ENCODE measurements around the gene XRCC1. TPM values are rescaled to one million over a fixed set of nuclear protein-coding genes. Genes with fewer than 3 reads are reported as not detected.

The XRCC1 gene
- total RNA-seq, 4 donors from 2014 or later: 18.6 to 30.6 (median 25.7) TPM

- Histone ChIP-seq H3K27me3 (no peaks in the 10 kb centered on the region), H3K36me3 (peaks cover 0 to 58% (median 6%) of the 10 kb centered on the region in 3 donors), H3K9me3 (no peaks in the 10 kb centered on the region), H3K4me1 (peaks cover 0 to 57% (median 30%) of the 10 kb centered on the region in 4 donors), H3K27ac (peak overlapping the region; percentile 91 to 98 (median 98)), H3K4me3 (peak overlapping the region; percentile 58 to 76 (median 72))
- 19 to 20% methylated on average over 7 of the region's 7 CpGs for WGBS, 2 donors
- TF ChIP-seq CTCF (IDR thresholded peaks at IDR 0.05): no peak
- no peak for TF ChIP-seq EP300 (IDR thresholded peaks at IDR 0.05)
- TF ChIP-seq POLR2A (IDR thresholded peaks at IDR 0.05): no peak
- no peak for DNase-seq (ENCODE audit: low spot score in 2 of 2)
Observed at GRCh38 chr19:43596842-43597461, 21.6 kb upstream of the XRCC1 start.

- H3K4me1 ChIP-seq: peaks cover 0 to 57% (median 30%) of the 10 kb centered on the region in 4 donors
- H3K9me3 ChIP-seq: no peaks in the 10 kb centered on the region
- peak within 1 kb of the TSS; percentile 91 to 98 (median 98) for H3K27ac ChIP-seq
- 0 to 1% methylated on average over 45 to 60 of the region's 60 CpGs for WGBS, 2 donors
- TF ChIP-seq CTCF (IDR thresholded peaks at IDR 0.05) (peak in 1 of 5 experiments; percentile 8), POLR2A (IDR thresholded peaks at IDR 0.05) (peak; percentile 76 to 91), EP300 (IDR thresholded peaks at IDR 0.05) (peak; percentile 95 to 100)
- H3K36me3 ChIP-seq: peaks cover 0 to 58% (median 6%) of the 10 kb centered on the region in 3 donors
- no peaks in the 10 kb centered on the region for H3K27me3 ChIP-seq
- peak within 1 kb of the TSS; percentile 58 to 76 (median 72) for H3K4me3 ChIP-seq
- peak; percentile 99 to 100 for DNase-seq (ENCODE audit: low spot score in 2 of 2)
Observed at GRCh38 chr19:43595999-43596841, 20.9 kb upstream of the XRCC1 start, which contains the start of the genes IRGQ and ZNF576. Gene IRGQ, minus strand, starts transcription at chr19:43596134. Its CDS starts 796 bp downstream, at chr19:43595338. Gene ZNF576, plus strand, starts transcription at chr19:43596595. Its CDS starts 514 bp downstream, at chr19:43597109.

- H3K9me3 ChIP-seq: no peaks in the 10 kb centered on the region
- peaks cover 0 to 57% (median 30%) of the 10 kb centered on the region in 4 donors for H3K4me1 ChIP-seq
- WGBS, 2 donors: 1 to 3% methylated on average over 18 of the region's 18 CpGs
- TF ChIP-seq POLR2A (IDR thresholded peaks at IDR 0.05) (no peak), CTCF (IDR thresholded peaks at IDR 0.05) (no peak), EP300 (IDR thresholded peaks at IDR 0.05) (no peak)
- DNase-seq (ENCODE audit: low spot score in 2 of 2): no peak
- peak overlapping the region; percentile 82 to 98 (median 88) for H3K27ac ChIP-seq
- peaks cover 0 to 58% (median 6%) of the 10 kb centered on the region in 3 donors for H3K36me3 ChIP-seq
- no peaks in the 10 kb centered on the region for H3K27me3 ChIP-seq
- peak overlapping the region; percentile 54 to 73 (median 67) for H3K4me3 ChIP-seq
Observed at GRCh38 chr19:43595605-43595998, 20.3 kb upstream of the XRCC1 start.

- Histone ChIP-seq H3K27ac (peak overlapping the region; percentile 82 to 98 (median 88)), H3K9me3 (no peaks in the 10 kb centered on the region), H3K4me3 (peak overlapping the region; percentile 54 to 73 (median 67)), H3K4me1 (peaks cover 0 to 57% (median 30%) of the 10 kb centered on the region in 4 donors), H3K27me3 (no peaks in the 10 kb centered on the region), H3K36me3 (peaks cover 0 to 58% (median 6%) of the 10 kb centered on the region in 3 donors)
- no peak for TF ChIP-seq POLR2A (IDR thresholded peaks at IDR 0.05)
- TF ChIP-seq EP300 (IDR thresholded peaks at IDR 0.05): no peak
- TF ChIP-seq CTCF (IDR thresholded peaks at IDR 0.05): peak; percentile 44 to 61 (median 56)
- WGBS, 2 donors: 1 to 3% methylated on average over 28 to 51 of the region's 64 CpGs
- no peak for DNase-seq (ENCODE audit: low spot score in 2 of 2)
Observed at GRCh38 chr19:43594710-43595604, 19.6 kb upstream of the XRCC1 start.
